Gastrocnemius medialis (tissue), 4 donors: Measurements from ENCODE around the gene DDIT4.
A peak's percentile ranks its signal among the peaks of the same experiment; 100 is the strongest.

Experiments used
- POLR2A ChIP-seq, 2 donors: fragments of 450-650 bp; IDR thresholded peaks; one replicate each; pipeline ENCODE4 v1.6.1; 2017; ENCODE audit warnings: antibody characterized with exemption in 2 of 2, mild to moderate bottlenecking in 2 of 2, moderate library complexity in 2 of 2
- TF ChIP-seq, protein P1 (sequence below), 5 experiments: fragments of 450-650 bp in 3 of 5; fragments of 200-600 bp in 2 of 5; sonication (generic) in 2 of 5; IDR thresholded peaks in 4 of 5; conservative IDR thresholded peaks in 1 of 5; 1 replicate in 4 of 5; 2 replicates in 1 of 5; pipeline ENCODE4 v1.5.1; 2016 to 2019; ENCODE audit warnings: antibody characterized with exemption in 5 of 5, mild to moderate bottlenecking in 3 of 5, moderate library complexity in 3 of 5

DNA sequence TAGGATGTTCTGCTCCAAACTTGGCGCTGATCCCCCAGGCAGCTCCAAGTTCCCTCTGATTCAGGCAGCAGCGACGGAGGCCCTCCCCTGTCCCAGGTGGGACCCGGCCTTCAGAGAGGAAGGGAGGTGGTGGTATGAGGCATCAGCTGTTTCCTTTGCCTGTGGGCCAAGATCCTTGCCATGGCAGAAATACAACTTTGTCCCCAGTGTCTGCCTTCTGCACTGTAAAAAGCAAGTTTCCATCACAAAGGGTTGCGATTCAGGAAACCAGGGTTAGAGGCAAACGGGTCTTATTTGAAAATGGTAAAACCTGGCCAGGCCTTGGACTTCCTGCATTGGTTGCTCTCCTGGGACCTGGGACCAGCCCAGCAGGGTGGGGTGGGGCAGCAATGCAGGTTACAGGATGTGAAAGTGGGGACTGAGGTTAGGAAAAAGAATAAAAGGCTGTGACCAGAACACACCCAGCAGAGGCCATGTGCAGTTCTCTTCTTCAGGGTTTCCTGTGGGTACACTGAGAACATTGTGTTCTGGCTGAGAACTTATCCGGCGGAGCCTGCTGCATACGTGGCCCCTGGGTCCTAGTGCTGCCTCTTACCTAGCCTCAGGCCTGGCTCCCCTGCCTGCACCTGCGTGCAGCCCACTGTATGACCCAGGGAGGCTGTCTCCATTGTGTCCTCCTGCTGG, 25.1 kb upstream of the DDIT4 start:
- TF ChIP-seq, protein P1, sequence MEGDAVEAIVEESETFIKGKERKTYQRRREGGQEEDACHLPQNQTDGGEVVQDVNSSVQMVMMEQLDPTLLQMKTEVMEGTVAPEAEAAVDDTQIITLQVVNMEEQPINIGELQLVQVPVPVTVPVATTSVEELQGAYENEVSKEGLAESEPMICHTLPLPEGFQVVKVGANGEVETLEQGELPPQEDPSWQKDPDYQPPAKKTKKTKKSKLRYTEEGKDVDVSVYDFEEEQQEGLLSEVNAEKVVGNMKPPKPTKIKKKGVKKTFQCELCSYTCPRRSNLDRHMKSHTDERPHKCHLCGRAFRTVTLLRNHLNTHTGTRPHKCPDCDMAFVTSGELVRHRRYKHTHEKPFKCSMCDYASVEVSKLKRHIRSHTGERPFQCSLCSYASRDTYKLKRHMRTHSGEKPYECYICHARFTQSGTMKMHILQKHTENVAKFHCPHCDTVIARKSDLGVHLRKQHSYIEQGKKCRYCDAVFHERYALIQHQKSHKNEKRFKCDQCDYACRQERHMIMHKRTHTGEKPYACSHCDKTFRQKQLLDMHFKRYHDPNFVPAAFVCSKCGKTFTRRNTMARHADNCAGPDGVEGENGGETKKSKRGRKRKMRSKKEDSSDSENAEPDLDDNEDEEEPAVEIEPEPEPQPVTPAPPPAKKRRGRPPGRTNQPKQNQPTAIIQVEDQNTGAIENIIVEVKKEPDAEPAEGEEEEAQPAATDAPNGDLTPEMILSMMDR (IDR thresholded peaks at IDR 0.05 in 4 of 5, conservative IDR thresholded peaks at IDR 0.05 in 1 of 5), result no peak
- peak; percentile 77 to 87 for TF ChIP-seq POLR2A (IDR thresholded peaks at IDR 0.05)
